Measurements from ENCODE around the gene CUX1.
A peak's percentile ranks its signal among the peaks of the same experiment; 100 is the strongest.

Gene CUX1

DNA sequence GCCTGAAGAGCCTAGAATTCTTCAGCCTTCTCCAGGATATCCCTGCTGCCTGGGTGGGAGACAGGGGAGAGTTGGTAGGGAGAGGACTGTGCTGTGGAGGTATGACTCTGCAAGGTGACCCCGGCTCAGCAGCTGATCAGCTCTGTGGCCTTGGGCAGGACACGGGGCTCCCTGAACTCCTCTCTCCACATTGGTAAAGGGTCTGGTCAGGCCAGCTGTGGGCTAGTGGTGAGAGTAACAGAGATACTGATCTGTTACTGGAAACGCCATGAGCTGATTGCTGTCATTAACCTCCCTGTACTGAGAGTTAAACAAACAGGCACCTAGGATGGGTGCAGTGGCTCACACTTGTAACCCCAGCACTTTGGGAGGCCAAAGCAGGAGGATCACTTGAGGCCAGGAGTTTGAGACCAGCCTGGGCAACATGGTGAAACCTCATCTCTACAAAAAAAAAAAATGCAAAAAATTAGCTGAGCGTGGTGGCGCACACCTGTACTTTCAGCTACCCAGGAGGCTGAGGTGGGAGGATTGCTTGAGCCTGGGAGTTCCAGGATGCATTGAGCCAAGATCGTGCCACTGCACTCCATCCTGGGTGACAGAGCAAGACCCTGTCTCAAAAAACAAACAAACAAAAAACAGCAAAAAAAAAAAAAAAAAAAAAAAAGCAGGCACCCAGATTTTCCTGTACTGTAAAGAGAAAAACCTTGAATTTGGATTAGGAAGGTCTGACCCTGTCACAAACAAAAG is 151.5 kb downstream of the CUX1 start:
- TF ChIP-seq EP300 (IDR thresholded peaks at IDR 0.05; ENCODE audit: borderline replicate concordance) = no peak
- no peak for TF ChIP-seq REST (IDR thresholded peaks at IDR 0.05; ENCODE audit: low read depth)
- TF ChIP-seq RAD21 (IDR thresholded peaks at IDR 0.05; ENCODE audit: low read depth) = no peak

DNA sequence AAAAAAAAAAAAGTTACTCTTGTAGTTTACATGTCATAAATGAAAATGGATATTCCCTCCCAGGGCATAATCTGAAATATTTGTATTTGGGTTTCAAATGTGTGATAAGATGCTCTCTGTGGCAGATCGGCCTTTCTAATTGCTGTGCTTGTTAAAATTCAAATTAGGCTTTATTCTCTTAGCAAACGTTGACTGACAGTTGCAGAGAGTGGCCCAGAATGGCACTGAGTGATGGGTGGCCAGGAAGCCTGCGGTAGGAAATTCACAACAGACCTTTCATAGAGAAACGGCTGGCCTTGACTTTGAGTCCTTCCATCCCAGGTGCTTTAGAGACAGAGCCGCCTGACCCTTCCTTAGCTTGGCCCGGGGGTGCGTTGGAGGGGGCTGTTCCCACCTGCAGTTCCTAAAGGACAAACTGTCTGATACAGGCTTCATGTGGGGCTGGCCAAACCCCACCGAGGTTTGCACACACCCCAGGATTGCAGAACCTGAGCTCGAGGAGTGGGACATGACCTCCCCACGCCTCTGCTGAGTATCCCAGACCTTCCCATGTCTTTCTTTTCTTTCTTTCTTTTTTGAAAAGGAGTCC is 152.7 kb downstream of the CUX1 start:
- TF ChIP-seq EP300 (IDR thresholded peaks at IDR 0.05; ENCODE audit: borderline replicate concordance) (no peak), FOXM1 (IDR thresholded peaks at IDR 0.05; ENCODE audit: borderline replicate concordance, low read depth) (no peak), CREB1 (IDR thresholded peaks at IDR 0.05; ENCODE audit: low read depth) (no peak), EGR1 (IDR thresholded peaks at IDR 0.05) (no peak), TEAD4 (IDR thresholded peaks at IDR 0.05) (no peak), USF1 (IDR thresholded peaks at IDR 0.05) (no peak)

DNA sequence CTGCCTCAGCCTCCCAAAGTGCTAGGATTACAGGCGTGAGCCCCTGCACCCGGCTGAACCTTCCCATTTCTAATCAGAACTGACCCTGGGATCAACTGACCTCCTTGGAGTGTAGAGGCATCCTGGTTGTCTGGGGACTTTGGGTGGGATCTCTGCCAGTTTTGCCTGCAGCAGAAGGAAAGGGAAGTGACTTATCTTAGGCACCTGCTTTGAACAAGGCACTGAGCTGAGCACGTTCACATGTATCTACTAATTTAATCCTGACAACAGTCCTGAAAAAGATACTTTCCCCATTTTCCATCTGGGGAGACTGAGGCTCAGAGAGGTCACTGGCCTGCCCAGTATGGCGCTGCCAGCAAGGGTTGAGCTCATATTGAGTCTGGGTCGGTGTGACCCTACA is 153.4 kb downstream of the CUX1 start:
- no peak for TF ChIP-seq TCF12 (IDR thresholded peaks at IDR 0.05; ENCODE audit: low read depth)
- TF ChIP-seq MAX (IDR thresholded peaks at IDR 0.05) = no peak
- TF ChIP-seq ZBTB7A (IDR thresholded peaks at IDR 0.05; ENCODE audit: low read depth) = no peak
- no peak for TF ChIP-seq YY1 (IDR thresholded peaks at IDR 0.05; ENCODE audit: low read depth)
- TF ChIP-seq FOXM1 (IDR thresholded peaks at IDR 0.05; ENCODE audit: borderline replicate concordance, low read depth) = no peak
- TF ChIP-seq RAD21 (IDR thresholded peaks at IDR 0.05; ENCODE audit: low read depth) = no peak

- TF ChIP-seq TAF1 (IDR thresholded peaks at IDR 0.05; ENCODE audit: low read depth) (no peak), USF1 (IDR thresholded peaks at IDR 0.05) (0 out of 2 replicates have a peak, but pooled peaks have one; percentile 10), CEBPB (IDR thresholded peaks at IDR 0.05) (no peak)
Observed at GRCh38 chr7:101971457-101971856, 154.0 kb downstream of the CUX1 start.

DNA sequence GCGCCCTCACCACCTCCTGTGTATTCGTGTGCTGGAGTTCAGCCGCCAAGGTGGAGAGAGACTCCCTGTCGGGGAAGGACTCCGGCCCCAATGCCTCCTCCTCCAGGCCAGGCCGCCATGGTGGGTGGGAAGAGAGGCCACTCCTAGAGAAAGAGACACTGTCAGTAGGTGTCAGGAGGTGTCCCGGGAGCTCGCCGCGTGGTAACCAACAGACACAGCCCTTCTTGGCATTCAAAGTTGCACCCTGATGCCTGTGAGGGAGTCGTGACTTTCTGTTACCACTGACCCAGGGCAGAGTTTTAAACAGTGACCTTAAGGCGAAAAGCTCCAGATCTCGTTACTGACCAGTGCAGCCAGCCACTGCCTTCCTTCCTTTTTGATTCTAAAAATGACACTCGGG is 155.2 kb downstream of the CUX1 start:
- no peak for TF ChIP-seq RAD21 (IDR thresholded peaks at IDR 0.05; ENCODE audit: low read depth)
- no peak for TF ChIP-seq TCF12 (IDR thresholded peaks at IDR 0.05; ENCODE audit: low read depth)
- TF ChIP-seq ZBTB7A (IDR thresholded peaks at IDR 0.05; ENCODE audit: low read depth) = no peak
- no peak for TF ChIP-seq NFIC (IDR thresholded peaks at IDR 0.05)
- TF ChIP-seq MAX (IDR thresholded peaks at IDR 0.05) = no peak
- TF ChIP-seq TAF1 (IDR thresholded peaks at IDR 0.05; ENCODE audit: low read depth) = no peak
- no peak for TF ChIP-seq TEAD4 (IDR thresholded peaks at IDR 0.05)
- TF ChIP-seq FOXM1 (IDR thresholded peaks at IDR 0.05; ENCODE audit: borderline replicate concordance, low read depth) = no peak
- no peak for TF ChIP-seq USF1 (IDR thresholded peaks at IDR 0.05)
- no peak for TF ChIP-seq EGR1 (IDR thresholded peaks at IDR 0.05)
- TF ChIP-seq EP300 (IDR thresholded peaks at IDR 0.05; ENCODE audit: borderline replicate concordance) = no peak
- TF ChIP-seq YY1 (IDR thresholded peaks at IDR 0.05; ENCODE audit: low read depth) = no peak
- no peak for TF ChIP-seq REST (IDR thresholded peaks at IDR 0.05; ENCODE audit: low read depth)
- TF ChIP-seq CEBPB (IDR thresholded peaks at IDR 0.05) = no peak
- no peak for TF ChIP-seq CREB1 (IDR thresholded peaks at IDR 0.05; ENCODE audit: low read depth)

DNA sequence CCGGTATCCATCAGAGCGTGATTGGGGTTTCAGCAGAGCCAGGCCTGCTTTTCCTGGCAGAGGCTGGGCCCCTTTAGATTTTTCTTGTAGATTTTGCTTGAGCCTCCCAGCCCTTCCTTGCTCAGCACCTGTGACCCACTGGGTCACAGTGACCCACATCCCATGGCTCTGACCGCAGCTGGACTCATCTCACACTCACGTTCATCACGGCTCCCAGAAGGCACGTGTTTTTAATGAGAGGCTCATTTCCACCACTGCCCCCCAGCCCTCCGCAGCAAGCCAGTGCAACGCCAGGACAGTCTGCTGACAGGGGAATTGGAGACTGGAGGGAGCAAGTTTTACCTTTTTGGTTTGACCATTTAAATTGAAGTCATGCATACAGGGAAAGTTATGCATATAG is 155.7 kb downstream of the CUX1 start:
- TF ChIP-seq TAF1 (IDR thresholded peaks at IDR 0.05; ENCODE audit: low read depth) (no peak), TEAD4 (IDR thresholded peaks at IDR 0.05) (no peak), CREB1 (IDR thresholded peaks at IDR 0.05; ENCODE audit: low read depth) (no peak), MAX (IDR thresholded peaks at IDR 0.05) (no peak), REST (IDR thresholded peaks at IDR 0.05; ENCODE audit: low read depth) (no peak), YY1 (IDR thresholded peaks at IDR 0.05; ENCODE audit: low read depth) (no peak), EGR1 (IDR thresholded peaks at IDR 0.05) (no peak)
